Measurements from ENCODE around the gene CCNA1.

DNA sequence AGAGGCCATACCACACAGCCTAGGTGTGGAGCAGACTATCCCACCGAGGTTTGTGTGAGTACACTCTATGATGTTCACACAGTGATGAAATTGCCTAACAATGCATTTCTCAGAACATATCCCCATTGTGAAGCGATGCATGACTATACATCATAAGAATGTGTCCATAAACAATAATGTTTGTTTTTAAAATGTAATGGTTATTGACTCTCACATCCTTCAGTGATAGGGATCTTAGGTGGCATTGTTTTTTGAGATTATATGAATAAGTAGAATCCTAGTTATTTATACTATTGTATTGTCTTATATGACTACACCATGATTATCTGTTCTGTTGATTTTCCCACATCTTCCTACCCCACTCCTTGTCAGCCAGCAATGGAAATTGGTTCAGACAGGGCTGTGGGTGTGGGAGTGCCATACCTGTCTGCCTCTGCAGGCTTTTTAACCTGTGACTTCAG is 13.6 kb downstream of the CCNA1 start:
- TF ChIP-seq, protein P1, sequence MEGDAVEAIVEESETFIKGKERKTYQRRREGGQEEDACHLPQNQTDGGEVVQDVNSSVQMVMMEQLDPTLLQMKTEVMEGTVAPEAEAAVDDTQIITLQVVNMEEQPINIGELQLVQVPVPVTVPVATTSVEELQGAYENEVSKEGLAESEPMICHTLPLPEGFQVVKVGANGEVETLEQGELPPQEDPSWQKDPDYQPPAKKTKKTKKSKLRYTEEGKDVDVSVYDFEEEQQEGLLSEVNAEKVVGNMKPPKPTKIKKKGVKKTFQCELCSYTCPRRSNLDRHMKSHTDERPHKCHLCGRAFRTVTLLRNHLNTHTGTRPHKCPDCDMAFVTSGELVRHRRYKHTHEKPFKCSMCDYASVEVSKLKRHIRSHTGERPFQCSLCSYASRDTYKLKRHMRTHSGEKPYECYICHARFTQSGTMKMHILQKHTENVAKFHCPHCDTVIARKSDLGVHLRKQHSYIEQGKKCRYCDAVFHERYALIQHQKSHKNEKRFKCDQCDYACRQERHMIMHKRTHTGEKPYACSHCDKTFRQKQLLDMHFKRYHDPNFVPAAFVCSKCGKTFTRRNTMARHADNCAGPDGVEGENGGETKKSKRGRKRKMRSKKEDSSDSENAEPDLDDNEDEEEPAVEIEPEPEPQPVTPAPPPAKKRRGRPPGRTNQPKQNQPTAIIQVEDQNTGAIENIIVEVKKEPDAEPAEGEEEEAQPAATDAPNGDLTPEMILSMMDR (IDR thresholded peaks at IDR 0.05) = no peak
- TF ChIP-seq POLR2A (IDR thresholded peaks at IDR 0.05) = no peak
